Fibroblast of skin of scalp (primary cell): ENCODE measurements around the gene FCMR. TPM values are rescaled to one million over a fixed set of nuclear protein-coding genes. Genes with fewer than 3 reads are reported as not detected.

Experiments
- DNase-seq: peaks from one replicate; pipeline ENCODE4 v3.0.0-alpha.2; 2013
- polyA plus RNA-seq, 2 experiments: library from polyadenylated mRNA; unstranded; fragments of 120-200 nt; gene quantifications; one replicate each; pipeline ENCODE4 v1.2.1, GENCODE V29; 2013; ENCODE audit not compliant: insufficient read length in 2 of 2

FCMR gene
- polyA plus RNA-seq (2013, experiment 1 of 2; ENCODE audit: insufficient read length) = 0.98 TPM
- 0.95 TPM for polyA plus RNA-seq (2013, experiment 2 of 2; ENCODE audit: insufficient read length)

DNA sequence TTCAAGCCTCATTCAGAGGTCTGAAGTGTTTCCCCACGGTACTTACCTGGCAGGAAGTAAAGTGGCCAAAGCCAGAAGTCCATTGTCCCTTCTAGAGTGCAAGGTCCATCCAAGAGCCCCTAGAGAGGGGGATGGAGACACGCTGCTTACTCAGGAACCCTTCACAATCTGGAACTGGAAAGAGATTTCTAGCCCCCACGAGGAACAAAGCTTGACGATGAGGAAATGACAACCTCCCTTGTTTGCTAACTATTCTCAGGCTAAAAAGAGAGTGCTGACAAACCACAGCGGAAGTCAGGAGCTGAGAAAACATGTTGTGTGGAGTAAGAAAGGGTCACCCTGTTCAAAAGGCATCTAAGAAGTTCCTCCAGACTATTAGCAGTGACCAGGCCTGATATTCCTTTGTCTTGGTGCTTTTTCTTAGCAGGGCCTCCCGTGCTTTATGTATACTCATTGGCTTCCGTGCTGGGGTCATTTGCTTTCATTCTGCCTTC, at the start of gene FCMR:
TSS of gene FCMR (minus strand) at position 170 of the 494 bp plus-strand sequence. CDS start at position 83, 87 bp downstream.
- DNase-seq = no peak

DNA sequence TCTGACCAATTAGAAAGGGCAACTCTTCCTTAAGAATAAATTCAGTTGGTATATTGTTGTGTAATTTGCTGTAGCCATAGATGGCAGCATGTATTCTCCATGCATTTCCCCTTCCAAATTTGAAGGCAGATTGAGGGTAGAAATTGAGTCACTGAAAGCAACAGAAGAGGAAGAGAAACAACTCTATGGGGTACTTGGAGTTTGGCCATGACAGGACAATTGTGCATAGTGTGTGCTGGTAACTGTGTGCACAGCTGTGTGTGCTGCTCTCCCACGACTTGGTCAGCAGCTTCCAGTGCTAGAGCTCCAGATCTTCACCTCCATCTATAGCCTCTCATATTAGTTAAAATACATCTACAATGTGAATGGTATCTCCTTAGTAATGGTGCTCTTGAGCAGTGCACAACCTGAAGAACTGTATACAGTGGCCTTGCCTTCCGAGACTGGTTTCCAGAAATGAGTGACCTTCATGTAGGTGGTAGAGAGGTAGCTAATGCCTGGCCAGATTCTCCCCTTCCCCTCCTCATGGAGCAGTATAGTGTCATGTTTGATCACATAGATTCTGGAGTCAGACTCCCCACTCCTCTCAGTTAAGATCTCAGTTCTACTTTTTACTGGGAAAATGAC, 49.4 kb upstream of the FCMR start:
- no peak for DNase-seq

DNA sequence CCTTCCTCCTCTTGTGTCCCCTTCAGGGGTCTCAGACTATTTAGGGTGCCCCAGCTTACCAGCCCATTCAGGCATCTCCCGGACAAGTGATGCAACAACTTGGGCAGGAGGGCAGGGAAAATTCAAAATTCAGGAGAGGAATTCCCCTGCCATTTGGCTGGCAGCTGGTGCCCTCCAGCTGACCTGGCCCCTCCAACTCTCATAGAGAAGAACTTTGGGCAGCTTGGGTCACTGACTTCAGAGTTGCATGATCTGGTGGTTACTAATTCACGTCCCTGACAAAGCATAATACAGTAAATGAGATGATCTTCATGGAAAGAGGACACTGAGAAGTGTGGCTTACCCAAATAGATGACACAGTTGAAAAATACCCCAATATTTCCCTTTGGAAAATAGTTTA, 48.7 kb upstream of the FCMR start, which contains the start of gene FCAMR:
TSS of gene FCAMR (minus strand) at position 15 of the 400 bp plus-strand sequence. CDS start 335 bp downstream, outside the sequence.
- DNase-seq = no peak

- DNase-seq = no peak
These were observed 47.3 kb upstream of the FCMR start for GRCh38 chr1:206969090-206969489.

DNA sequence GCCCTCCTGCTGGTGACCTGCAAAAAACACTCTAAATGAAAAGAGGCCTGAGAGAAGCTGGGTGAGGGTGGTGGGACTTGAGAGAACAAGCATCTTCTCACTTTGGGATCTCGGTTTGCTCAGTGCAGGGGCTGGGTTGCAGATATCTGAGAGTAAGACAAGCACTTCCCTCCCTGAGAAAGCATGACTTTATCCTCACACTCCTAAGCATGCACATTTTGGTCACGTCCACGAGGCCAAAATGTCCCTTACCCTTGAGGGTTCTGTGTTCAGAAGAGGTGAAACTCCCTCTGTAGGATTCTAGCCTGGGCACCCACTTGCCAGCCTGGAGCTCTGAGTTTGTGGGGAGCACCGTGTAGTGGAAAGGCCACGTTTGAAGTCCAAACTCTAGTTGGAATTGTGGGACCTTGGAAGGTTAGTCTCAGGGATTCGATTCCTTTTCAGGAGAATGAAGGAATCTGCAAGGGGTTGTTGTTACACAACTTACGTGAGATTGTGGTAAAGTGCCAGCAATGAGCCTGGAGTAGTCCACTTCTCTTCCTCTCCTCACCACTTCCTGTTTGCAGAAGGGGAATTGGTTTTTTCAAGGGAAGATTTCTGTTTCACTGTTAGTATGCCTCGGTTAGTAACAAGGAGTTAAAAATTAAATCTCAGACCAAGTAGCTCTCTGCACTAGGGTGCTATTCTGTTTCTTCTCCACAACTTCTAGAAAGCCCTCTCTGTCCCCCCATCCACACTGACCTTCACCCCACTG, 45.5 kb upstream of the FCMR start:
- DNase-seq = peak; percentile 8

DNA sequence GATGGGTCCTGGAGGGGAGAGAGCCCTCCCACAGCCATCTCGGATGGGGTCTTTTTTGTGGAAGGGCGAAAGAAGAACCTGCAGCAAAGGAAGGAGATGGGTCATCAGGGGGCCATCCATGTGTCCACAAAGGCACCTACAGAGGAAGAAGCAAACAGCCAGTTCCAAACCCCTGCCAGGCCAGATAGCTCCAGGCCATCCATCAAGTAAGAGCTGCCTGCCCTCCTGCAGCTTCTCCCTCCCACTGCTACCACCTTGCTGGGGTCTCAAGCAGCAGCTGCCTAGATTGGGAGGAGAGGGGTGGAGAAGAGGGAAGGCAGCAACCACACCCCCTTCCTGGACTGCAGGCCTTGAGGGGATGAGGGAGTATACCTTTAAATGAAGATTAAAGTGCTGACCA, 44.0 kb upstream of the FCMR start:
- no peak for DNase-seq

DNA sequence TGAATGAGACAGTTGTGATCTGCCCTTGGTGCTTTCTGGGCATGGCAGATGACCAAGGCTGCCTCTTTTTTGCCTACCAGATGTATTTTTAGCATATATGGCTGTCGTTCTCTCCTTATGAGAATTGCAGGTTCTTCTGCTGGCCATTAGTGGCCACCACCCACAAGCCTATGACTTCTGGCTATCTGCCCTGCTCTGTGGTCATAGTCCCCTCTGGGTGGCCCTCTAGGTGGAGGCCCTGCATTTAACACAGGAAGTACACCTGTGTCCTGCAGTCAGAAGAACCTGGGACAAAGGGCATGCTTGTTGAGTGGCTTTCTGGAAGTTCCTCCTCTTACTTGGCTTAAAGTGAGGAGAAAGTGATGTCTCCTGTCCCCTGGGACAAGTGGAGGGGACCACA, 42.0 kb upstream of the FCMR start:
- DNase-seq = no peak

DNA sequence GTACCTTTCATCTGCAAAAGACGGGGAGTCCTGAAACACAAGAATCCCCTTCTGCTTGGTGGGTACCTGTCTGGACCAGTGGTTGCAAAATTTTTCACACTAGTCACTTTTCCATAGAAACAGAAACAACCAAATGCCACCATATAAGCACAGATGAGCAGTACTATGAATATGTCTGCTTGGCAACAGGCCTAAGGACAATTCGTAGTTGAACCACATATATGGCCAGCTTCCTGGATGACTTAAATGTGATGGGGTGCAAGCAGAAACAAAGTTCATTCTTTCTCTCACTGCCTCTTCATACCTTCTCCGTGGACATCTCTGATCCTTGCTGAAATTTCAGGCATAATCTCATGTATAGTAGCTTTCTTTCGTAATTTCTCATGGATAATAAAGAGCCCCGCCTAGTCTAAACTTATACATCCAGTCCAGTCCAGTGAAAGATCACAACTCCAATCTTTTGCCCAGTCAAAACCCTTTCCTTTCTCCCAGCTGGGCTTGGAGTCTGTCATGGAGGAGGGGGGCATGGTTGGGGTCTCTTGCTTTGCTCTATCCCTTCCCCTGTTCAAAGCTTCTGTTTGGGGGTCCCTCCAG, 41.5 kb upstream of the FCMR start:
- peak; percentile 11 for DNase-seq

DNA sequence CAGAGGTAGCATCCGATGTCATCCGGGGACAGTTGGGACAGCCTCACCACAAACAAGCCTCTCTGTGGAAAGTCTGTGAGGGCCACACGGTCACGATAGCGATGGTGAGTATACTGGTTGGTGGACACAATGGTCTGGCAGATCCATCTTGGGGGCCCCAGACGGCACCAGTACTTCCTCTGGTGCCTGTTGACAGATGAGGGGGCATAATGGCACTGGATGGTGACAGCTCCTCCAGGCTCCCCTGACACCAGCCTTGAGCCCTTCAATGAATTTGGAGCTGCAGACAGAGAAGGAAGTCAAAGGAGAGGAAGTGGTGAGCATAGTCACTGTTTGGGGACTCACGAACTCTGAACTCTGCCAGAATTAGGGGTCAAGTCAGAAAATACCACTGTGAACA, 40.5 kb upstream of the FCMR start:
- no peak for DNase-seq

DNA sequence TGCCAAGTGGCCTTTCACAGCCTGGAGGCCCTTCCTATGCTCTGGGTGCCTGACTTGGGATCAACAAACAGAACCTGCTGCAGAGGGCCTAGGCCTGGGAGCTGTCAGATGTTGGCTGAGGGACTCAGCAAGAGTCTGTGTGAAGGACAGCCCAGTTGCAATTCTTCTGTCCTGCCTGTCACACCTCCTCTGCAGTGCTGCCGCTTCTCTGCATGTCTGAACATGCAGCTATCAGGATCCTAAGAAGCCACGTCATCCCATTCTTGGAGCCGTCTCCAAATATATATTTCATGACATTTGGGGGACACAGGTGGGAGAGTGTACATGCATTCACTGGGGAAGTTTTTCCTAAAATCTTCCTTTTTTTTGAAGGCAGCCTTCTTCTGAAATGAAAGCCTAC, 39.9 kb upstream of the FCMR start:
- no peak for DNase-seq

GRCh38 chr1:206960676-206961386, 39.1 kb upstream of the FCMR start:
- no peak for DNase-seq

- no peak for DNase-seq
These were observed 36.4 kb upstream of the FCMR start for GRCh38 chr1:206958144-206958543.

DNA sequence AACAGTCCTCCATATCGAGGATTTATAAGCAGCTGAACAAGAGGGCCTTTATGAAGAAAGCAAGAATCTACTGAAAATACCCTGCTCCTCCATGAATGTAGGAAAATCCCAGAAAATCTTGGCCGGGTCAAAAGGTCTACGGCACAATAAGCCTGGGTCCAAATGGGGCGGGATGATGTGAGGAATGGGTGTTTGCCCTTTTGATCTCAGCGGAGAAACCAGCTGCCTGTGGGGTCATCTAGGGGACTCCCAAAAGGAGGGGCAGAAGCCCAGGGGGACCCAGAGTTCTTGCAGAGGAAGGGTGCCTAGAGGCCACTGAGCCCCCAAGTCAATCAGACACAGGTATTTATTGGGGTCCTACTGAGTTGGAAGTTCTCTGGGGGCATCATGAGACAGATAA, 35.9 kb upstream of the FCMR start:
- DNase-seq = no peak

DNA sequence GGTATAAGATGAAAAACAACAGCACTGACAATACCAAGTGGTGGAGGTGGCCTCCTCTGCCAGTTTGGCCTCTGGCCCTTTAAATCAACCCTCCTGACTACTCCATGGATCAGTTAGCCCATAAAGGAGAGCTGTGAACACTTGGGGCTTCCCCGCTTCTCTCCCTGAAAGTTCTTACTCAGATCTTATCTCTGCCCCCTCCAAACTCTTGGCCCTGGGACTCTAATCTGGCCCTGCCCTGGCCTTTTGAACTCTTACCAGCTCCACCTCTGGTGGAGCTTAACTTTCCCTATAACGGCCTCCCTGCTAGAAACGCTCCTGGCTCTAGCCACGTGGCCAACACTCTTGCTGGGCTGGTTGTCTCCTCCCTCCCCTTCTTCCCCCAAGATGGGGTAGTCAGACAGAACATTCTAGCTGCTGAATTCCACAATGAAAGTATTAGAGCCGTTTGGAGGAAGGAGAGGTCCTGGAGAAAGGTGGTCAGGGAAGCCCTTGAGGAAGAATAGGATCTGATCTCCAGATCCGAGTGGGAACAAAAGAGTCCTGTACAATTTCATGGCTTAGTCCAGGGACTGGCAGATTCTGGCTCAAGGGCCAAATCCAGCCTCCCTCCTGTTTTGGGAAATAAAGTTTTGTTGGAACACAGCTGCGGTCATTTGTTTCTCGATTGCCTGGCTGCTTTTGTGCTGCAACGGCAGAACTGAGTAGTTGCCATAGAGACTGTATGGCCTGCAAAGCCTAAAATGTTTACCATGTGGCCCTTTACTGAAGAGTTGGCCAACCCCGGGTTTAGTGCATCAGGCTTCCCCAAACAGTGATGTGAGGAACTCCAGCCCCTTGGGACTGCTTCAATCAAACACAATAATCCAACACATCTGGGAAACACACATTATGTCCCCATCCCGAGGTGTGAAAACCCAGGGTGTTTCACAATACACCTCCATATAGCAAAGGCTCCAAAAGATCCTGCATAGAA, 34.0 kb upstream of the FCMR start:
- DNase-seq = no peak

GRCh38 chr1:206954459-206955342, 33.0 kb upstream of the FCMR start:
- DNase-seq = no peak

DNA sequence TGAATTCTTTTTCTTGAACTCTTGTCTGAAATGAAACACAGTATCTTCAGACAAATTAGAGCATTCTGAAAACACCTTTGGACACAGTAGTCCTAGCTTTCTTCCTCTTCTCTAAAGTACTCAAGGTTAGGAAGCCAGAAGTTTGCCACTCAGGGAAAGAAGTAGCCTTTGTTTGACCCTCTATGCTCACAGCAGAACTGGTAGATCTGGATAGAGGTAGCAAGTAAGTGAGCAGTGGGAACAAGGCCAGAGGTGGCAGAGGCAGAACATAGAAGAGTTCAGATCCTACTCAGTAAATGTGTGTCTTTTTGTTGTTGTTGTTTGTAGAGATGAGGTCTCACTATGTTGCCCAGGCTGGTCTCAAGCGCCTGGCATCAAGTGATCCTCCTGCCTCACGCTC, 31.9 kb upstream of the FCMR start:
- DNase-seq = no peak

DNA sequence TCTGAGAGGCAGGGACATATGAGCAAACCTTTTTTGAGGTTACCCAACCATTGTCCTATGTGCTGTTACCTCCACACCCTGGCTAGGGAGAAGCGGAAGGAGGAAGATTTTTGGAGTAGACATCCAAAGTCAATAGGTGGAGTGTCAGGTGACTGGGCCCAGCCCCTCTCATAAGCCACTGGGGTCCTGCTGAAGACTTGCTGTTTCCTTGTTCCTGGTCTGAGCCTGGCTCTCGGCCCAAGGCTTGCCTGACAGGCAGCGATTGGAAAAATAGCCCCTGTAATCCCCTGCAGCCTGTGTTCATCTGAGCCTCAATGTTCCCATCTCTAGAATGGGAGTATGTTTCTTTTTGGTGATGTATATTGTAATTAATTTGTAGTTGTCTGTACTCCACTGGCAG, 31.4 kb upstream of the FCMR start:
- DNase-seq = no peak

DNA sequence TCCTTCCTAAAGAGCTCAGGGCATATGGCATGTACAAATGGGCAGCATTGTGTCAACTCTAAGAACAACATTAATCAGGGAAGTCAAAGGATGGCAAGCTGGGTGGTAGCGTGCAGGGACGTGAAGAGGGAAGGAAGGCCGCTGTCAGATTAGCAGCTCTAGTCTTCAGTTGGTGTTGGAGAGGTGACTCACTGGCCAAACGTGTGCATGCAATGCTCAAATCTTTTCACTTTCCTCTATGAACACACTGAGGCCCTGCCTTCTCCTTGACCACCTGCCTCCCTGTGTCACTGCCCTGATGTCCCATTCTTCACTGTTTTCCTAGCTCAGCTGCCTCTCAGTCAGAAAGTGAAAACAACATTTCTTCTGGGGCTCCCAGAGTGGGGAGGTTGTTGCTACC, 30.4 kb upstream of the FCMR start:
- no peak for DNase-seq

GRCh38 chr1:206951318-206952100, 29.8 kb upstream of the FCMR start:
- DNase-seq = no peak

DNA sequence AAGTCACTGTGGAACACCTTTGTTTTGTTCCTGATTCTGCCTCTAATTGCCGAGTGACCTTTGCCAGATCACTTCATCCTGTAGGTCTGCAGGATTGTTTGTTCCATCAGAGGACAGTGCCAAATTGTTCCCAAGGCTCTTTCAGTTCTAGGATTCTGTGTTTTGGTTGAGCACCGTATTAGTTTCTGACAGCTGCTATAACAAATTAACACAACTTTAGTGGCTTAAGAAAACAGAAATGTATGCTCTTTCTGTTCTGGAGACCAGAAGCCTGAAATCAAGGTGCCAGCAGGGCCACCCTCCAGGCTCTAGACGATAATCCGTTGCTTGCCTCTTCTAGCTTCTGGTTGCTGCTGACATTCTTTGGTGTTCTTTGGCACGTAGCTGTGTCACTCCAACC, 27.9 kb upstream of the FCMR start:
- DNase-seq = no peak
